Liver (tissue), 10 donors: ENCODE results near the gene SHISA4. TPM values are rescaled to one million over a fixed set of nuclear protein-coding genes. Genes with fewer than 3 reads are reported as not detected.

Source experiments
- DNase-seq: peaks from one replicate; pipeline ENCODE4 v3.0.0-alpha.2; 2017; ENCODE audit warnings: low spot score
- H3K27ac ChIP-seq, 2 donors: one replicate each; pipeline ENCODE4 v1.7.0; 2013; ENCODE audit warnings: inconsistent platforms in 2 of 2, low read length in 2 of 2, control low read depth in 1 of 2, low read depth in 1 of 2, mild to moderate bottlenecking in 1 of 2
- H3K27me3 ChIP-seq, 4 donors: one replicate each; pipeline versions ENCODE4 v1.6.1 to v1.7.0; 2013; ENCODE audit warnings: low read length in 3 of 4, inconsistent platforms in 1 of 4, mild to moderate bottlenecking in 1 of 4, moderate library complexity in 1 of 4; ENCODE audit not compliant: control insufficient read depth in 4 of 4, insufficient read depth in 4 of 4
- H3K36me3 ChIP-seq, 4 donors: one replicate each; pipeline versions ENCODE4 v1.6.1 to v1.7.0; 2013; ENCODE audit warnings: low read length in 3 of 4, mild to moderate bottlenecking in 3 of 4, low read depth in 1 of 4, moderate library complexity in 1 of 4; ENCODE audit not compliant: control insufficient read depth in 4 of 4, insufficient read depth in 3 of 4
- H3K4me1 ChIP-seq, 4 donors: one replicate each; pipeline versions ENCODE4 v1.6.1 to v1.7.0; 2013; ENCODE audit warnings: low read length in 3 of 4, mild to moderate bottlenecking in 3 of 4, moderate library complexity in 1 of 4; ENCODE audit not compliant: control insufficient read depth in 4 of 4, insufficient read depth in 4 of 4
- H3K4me3 ChIP-seq, 3 donors: one replicate each; pipeline versions ENCODE4 v1.6.1 to v1.7.0; 2013; ENCODE audit warnings: low read length in 3 of 3, control low read depth in 1 of 3, low read depth in 1 of 3, mild to moderate bottlenecking in 1 of 3
- H3K9ac ChIP-seq, 2 donors: one replicate each; pipeline ENCODE4 v1.7.0; 2013; ENCODE audit warnings: low read length in 2 of 2, mild to moderate bottlenecking in 2 of 2, moderate library complexity in 2 of 2, control low read depth in 1 of 2, low read depth in 1 of 2
- H3K9me3 ChIP-seq, 4 donors: one replicate each; pipeline versions ENCODE4 v1.6.1 to v1.7.0; 2013; ENCODE audit warnings: low read length in 3 of 4; ENCODE audit not compliant: control insufficient read depth in 4 of 4
- CTCF ChIP-seq: fragments of 150-350 bp; IDR thresholded peaks from 2 replicates; pipeline ENCODE4 v1.5.1; 2017; ENCODE audit warnings: improper control_type of control experiment, low read depth, low read length; ENCODE audit not compliant: missing input control
- FOXA2 ChIP-seq: IDR thresholded peaks from 2 replicates; pipeline ENCODE4 v1.6.1; 2016; ENCODE audit warnings: antibody characterized with exemption
- MAX ChIP-seq: IDR thresholded peaks from 2 replicates; pipeline ENCODE4 v1.6.1; 2016; ENCODE audit warnings: antibody characterized with exemption
- WGBS: extraction: QIAGEN DNeasy Blood & Tissue Kit; methylation state at CpG from one replicate; pipeline ENCODE4 v1.1.7; 2013; 5-methylcytosine and 5-hydroxymethylcytosine counted together
- polyA plus RNA-seq, 2 donors: library from polyadenylated mRNA; stranded (reverse) in 1 of 2; unstranded in 1 of 2; fragments of 200-250 nt in 1 of 2; fragments of >200 nt in 1 of 2; fragmentation: Nextera tagmentation in 1 of 2; extraction: Ambion mirVana in 1 of 2; gene quantifications; one replicate each; pipeline versions ENCODE4 v1.2.1 to v1.2.3, GENCODE V29; 2013 to 2015
- small RNA-seq: library from RNA; depleted of rRNA; stranded (forward); fragments of <200 nt; gene quantifications from one replicate; pipeline ENCODE3, GENCODE V24; 2014
- total RNA-seq, 2 donors: library from RNA; depleted of rRNA; stranded (reverse); fragments of >200 nt; gene quantifications; one replicate each; pipeline ENCODE4 v1.2.3, GENCODE V29; 2014
- donor health status: healthy.
- donor health status: healthy.
- donor health status: healthy.
- donor health status: healthy.
- donor health status: healthy.

The SHISA4 gene
- total and polyA plus RNA-seq, 4 donors = 0.47 to 4.1 (median 2.1) TPM

- no peak for TF ChIP-seq CTCF
- no peak for TF ChIP-seq MAX
- no peak for TF ChIP-seq FOXA2
- H3K27ac ChIP-seq = no peak overlapping the region
These were observed 53.4 kb downstream of the SHISA4 start for GRCh38 chr1:201942129-201942495.

More at GRCh38 chr1:201942129-201942495, 53.4 kb downstream of the SHISA4 start:
- Histone ChIP-seq H3K9ac (no peak overlapping the region), H3K36me3 (no peaks in the 10 kb centered on the region), H3K27me3 (peaks cover 0 to 3% (median 0%) of the 10 kb centered on the region in 4 donors), H3K4me3 (no peak overlapping the region), H3K4me1 (no peaks in the 10 kb centered on the region), H3K9me3 (no peaks in the 10 kb centered on the region)
- DNase-seq = no peak
- WGBS = 98% methylated on average over 1 of the region's 1 CpG

Small RNAs within 50 kb of the gene (small RNA-seq; reads per million reads assigned to genes)
- gene MIR6739 = not detected

Other genes with a start within 250 kb of the SHISA4 start
- gene IPO9, start 59.7 kb upstream of the SHISA4 start, total RNA-seq = 10 to 100 TPM; 13.0 to 14.1 TPM
- 10 to 100 TPM in 1 of 2 donors, 1 to 10 TPM in 1; 6.6 to 22.1 TPM for gene IPO9, start 59.7 kb upstream of the SHISA4 start, polyA plus RNA-seq
- 1 to 10 TPM in 1 of 2 donors, under 1 TPM in 1; 0.14 to 4.4 TPM for gene LMOD1, start 57.6 kb downstream of the SHISA4 start, total RNA-seq
- gene LMOD1, start 57.6 kb downstream of the SHISA4 start, polyA plus RNA-seq = 1 to 10 TPM in 1 of 2 donors, under 1 TPM in 1; 0.47 to 3.9 TPM
- 10 to 100 TPM; 21.1 to 43.5 TPM for gene TIMM17A, start 66.6 kb downstream of the SHISA4 start, total RNA-seq
- 10 to 100 TPM; 58.4 to 72.1 TPM for gene TIMM17A, start 66.6 kb downstream of the SHISA4 start, polyA plus RNA-seq
- 10 to 100 TPM; 18.4 to 26.5 TPM for gene RNPEP, start 93.8 kb downstream of the SHISA4 start, total RNA-seq
- gene RNPEP, start 93.8 kb downstream of the SHISA4 start, polyA plus RNA-seq = 10 to 100 TPM; 16.3 to 23.6 TPM
- 10 to 100 TPM; 10.1 to 38.7 TPM for gene ELF3, start 121.7 kb downstream of the SHISA4 start, total RNA-seq
- gene ELF3, start 121.7 kb downstream of the SHISA4 start, polyA plus RNA-seq = 10 to 100 TPM; 22.2 to 29.0 TPM
- under 1 TPM in 1 of 2 donors, not detected in 1; under 0.01 TPM for gene GPR37L1, start 234.0 kb downstream of the SHISA4 start, total RNA-seq
- under 1 TPM; 0.02 to 0.04 TPM for gene GPR37L1, start 234.0 kb downstream of the SHISA4 start, polyA plus RNA-seq